HL-60 (cell line): ENCODE data around the gene LRRC53.

Source experiments
- CTCF ChIP-seq: IDR thresholded peaks from one replicate; pipeline ENCODE4 v1.5.1; 2011; ENCODE audit warnings: low read length, control low read depth, inconsistent platforms; ENCODE audit not compliant: insufficient read depth
- POLR2AphosphoS5 ChIP-seq: IDR thresholded peaks from 2 replicates; pipeline ENCODE4 v1.6.1; 2012; ENCODE audit warnings: low read depth
- REST ChIP-seq: IDR thresholded peaks from 2 replicates; pipeline ENCODE4 v1.6.1; 2012; ENCODE audit warnings: low read depth; ENCODE audit not compliant: insufficient replicate concordance

- TF ChIP-seq CTCF = no peak
- TF ChIP-seq POLR2AphosphoS5 = no peak
- TF ChIP-seq REST = no peak
Observed at GRCh38 chr1:74457253-74457652, 55.2 kb downstream of the LRRC53 start.
